GM19035 (cell line): ENCODE results near the gene CPA5.
"Not testable (repeated sequence)": the region's sequence is repeated elsewhere in the genome, so short reads cannot be mapped to it uniquely, and the experiment has no call there.

Experiments used
- ATAC-seq: cut with Tn5 transposase; IDR thresholded peaks from one replicate; pipeline ENCODE4 v1.9.1; 2021; ENCODE audit not compliant: unreplicated experiment

The CPA5 gene

GRCh38 chr7:130344271-130344866, at the start of gene CPA5:
Gene CPA5 (plus strand): TSS chr7:130344816. CDS start chr7:130346486, 1,670 bp downstream.
- no peak for ATAC-seq

GRCh38 chr7:130296221-130296951, 48.2 kb upstream of the CPA5 start:
- no peak for ATAC-seq

- no peak for ATAC-seq
These were observed 46.7 kb upstream of the CPA5 start for GRCh38 chr7:130297628-130298543.

- ATAC-seq, result no peak
These were observed 45.9 kb upstream of the CPA5 start for GRCh38 chr7:130298544-130299326.

GRCh38 chr7:130299866-130300265, 44.8 kb upstream of the CPA5 start:
- no peak for ATAC-seq

GRCh38 chr7:130301501-130302020, 43.1 kb upstream of the CPA5 start:
- ATAC-seq, result no peak

- ATAC-seq, result no peak
These were observed 42.0 kb upstream of the CPA5 start for GRCh38 chr7:130302649-130303048.

- ATAC-seq, result no peak
These were observed 41.5 kb upstream of the CPA5 start for GRCh38 chr7:130303127-130303526.

- no peak for ATAC-seq
These were observed 41.1 kb upstream of the CPA5 start for GRCh38 chr7:130303551-130303950.

- no peak for ATAC-seq
These were observed 40.6 kb upstream of the CPA5 start for GRCh38 chr7:130303982-130304381.

GRCh38 chr7:130304878-130305277, 39.7 kb upstream of the CPA5 start:
- no peak for ATAC-seq

GRCh38 chr7:130305433-130306042, 39.1 kb upstream of the CPA5 start:
- ATAC-seq, result no peak

GRCh38 chr7:130309986-130310385, 34.6 kb upstream of the CPA5 start:
- no peak for ATAC-seq

GRCh38 chr7:130314305-130314704, 30.3 kb upstream of the CPA5 start:
- ATAC-seq, result no peak

GRCh38 chr7:130319541-130319940, 25.1 kb upstream of the CPA5 start:
- no peak for ATAC-seq

GRCh38 chr7:130321542-130322229, 22.9 kb upstream of the CPA5 start:
- not testable (repeated sequence) for ATAC-seq

- no peak for ATAC-seq
These were observed 22.0 kb upstream of the CPA5 start for GRCh38 chr7:130322615-130323014.

GRCh38 chr7:130324306-130324943, 20.2 kb upstream of the CPA5 start:
- no peak for ATAC-seq

GRCh38 chr7:130329681-130330080, 14.9 kb upstream of the CPA5 start:
- ATAC-seq, result no peak
